GM18498 (cell line): ENCODE results near the gene POM121C.
"Not testable (repeated sequence)": the region's sequence is repeated elsewhere in the genome, so short reads cannot be mapped to it uniquely, and the experiment has no call there.

Source experiments
- ATAC-seq: cut with Tn5 transposase; IDR thresholded peaks from one replicate; pipeline ENCODE4 v1.9.1; 2021; ENCODE audit warnings: mild to moderate bottlenecking, moderate library complexity; ENCODE audit not compliant: unreplicated experiment

Gene POM121C

DNA sequence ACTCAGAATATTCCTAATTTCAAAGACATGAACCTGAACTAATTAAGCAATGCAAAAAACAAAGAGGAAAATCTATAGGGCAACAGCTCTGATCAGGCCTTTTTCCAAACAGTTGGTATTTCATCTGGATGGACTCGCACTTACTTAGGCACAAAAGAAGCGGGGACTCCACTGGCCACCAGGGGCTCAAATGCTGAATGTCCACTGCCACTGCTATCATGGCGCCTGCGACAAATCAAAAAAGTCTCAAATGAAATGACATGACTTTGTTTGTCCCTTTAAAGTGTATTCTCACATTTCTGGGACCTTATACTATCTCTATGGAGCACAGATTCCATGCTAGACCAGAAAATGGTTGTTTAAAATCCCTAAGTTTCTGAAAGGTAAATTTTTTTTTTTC lies 47.1 kb downstream of the POM121C start:
- ATAC-seq, result not testable (repeated sequence)

DNA sequence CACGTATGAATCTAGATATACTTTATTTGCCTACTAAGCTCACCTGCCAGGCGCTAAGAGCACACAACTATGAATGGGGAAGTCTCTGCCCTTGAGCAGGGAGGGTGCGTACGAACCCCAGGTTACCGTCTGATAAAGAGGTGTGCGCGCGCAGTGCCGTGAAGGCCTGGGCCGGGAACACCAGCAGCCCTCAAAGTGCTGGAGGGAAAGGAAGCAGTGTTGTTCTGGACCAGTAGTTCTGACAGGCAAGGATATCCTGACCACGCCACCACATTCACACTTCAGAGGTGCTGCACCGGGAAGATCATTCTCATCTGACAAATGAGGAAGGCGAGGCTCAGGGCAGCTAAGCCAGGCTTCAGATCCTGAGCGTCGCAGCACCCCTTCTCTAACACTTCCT lies 62.6 kb downstream of the POM121C start:
- not testable (repeated sequence) for ATAC-seq

DNA sequence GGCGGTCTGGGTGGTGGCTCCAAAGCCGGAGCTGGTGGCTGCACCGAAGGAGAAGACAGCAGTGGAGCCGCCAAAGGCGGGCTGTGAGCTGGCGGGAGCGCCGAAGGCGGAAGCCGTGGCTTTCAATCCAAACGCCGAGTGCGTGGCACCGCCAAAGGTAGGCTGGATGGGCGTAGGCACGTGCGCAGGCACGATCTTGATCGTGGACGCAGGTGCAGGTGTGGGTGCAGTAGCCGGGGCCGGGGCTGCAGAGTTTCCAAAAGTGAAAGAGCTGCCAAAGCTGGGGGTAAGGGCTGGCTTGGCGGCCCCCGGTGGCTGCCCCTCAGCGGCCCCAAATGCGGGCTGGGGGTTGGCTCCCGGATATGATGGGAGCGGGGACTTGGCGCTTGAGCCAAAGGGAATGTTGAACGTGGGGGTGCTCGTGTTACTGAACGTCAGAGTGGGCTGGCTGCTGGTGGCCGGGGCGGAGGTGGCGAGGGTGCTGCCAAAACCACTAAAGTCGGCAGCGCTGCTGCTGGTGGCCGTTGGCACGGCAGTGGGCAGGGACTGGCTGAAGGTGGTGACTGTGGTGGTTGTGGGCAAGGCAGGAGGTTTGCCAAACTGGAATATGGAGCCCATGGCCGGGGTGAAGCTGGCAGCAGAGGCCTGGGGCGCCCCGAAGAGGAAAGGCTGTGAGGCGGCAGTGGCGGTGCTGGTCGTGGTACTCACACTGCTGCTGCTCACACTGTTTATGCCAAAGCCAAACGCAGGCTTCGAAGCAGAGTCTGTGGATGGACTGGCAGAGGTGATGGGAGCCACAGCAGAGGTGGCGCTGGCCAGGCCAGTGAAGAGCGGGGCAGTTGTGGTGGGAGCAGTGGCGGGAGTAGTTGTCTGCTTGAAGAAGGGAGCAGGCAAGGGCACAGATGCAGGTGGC lies 64.0 kb downstream of the POM121C start:
- ATAC-seq, result not testable (repeated sequence)

DNA sequence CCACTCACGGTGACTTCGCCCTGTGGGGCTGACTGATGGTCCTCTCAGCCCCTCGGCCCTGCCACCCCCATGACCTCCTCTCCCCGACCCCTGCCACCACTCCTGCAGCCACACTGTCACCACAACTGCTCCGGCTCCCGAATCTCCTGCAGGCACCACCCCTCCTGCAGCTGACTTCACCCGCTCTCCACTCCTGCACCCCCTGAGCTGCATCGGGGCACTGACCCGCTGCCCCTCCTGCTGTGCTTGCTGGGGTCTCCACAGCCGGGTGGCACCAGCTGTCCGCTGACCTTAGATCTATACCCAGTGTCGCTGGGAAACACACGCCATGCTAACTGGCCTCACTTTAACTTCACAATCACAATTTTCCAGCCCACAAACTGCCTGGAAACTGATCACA lies 65.9 kb downstream of the POM121C start:
- ATAC-seq, result not testable (repeated sequence)

DNA sequence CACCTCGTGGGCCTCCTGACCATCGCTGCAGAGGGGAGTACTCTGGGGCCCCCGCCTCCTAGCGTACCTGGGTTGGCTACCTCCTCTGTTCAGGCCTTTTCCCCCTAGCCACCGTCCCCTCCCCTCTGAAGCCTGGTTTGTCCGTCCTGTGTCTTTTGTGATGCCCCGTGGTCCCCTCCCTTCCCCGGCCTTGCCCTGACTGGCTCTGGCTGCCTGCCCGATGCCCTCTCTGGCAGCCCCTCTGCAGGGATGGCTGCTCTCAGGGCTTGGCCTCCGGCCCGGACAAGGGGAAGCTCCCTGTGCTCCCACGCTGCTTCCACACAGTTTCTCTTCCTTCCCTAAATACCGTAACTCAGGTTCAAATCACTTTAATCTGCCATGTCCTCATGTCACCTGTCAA lies 66.4 kb downstream of the POM121C start:
- not testable (repeated sequence) for ATAC-seq

DNA sequence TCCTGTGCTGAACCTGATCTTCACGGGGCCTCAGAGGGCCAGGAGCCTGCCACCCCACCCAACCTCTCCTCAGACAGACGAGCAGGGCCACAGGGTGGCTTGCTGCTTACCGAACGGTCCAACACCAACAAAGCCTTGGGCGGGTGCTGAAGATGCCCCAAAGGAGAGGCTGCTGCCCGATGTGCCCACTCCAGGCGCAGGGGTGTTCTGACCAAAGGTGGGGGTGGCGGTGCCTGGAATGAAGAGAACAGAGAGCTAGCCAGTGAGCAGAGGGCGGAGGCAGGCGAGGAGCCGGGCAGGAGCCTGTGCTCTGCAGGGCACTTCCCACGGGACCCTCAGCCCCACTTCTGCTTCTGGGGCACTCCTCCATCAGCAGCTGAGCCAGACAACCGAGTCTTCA lies 66.9 kb downstream of the POM121C start:
- ATAC-seq, result not testable (repeated sequence)

DNA sequence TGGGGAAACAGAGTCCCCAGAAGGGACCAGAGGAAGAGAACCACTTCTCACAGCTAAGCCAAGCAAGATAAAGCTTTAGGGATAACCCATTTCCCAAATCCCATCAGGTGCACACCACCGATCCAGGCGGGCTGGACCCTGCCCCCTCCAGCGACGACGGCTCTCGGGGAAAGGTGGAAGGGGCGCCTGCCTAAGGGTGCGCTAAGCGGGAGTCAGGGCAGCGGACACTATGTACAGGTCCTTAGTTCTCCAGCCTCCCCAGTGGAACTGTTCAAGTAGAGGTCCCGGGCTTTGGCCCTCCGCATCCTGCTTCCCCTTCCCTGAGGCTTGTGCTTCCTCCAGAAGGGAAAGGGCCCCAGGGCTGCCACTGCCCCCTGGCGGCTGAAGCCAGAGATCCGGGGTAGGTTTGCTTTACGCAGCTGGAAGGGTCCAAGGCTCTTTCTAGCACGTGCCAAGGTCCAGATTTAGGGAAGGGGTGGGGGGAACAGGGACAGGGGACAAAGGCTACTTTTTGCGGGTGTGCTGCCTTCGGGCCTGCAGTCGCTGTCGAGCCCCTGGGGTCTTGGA lies 67.7 kb downstream of the POM121C start:
- not testable (repeated sequence) for ATAC-seq

DNA sequence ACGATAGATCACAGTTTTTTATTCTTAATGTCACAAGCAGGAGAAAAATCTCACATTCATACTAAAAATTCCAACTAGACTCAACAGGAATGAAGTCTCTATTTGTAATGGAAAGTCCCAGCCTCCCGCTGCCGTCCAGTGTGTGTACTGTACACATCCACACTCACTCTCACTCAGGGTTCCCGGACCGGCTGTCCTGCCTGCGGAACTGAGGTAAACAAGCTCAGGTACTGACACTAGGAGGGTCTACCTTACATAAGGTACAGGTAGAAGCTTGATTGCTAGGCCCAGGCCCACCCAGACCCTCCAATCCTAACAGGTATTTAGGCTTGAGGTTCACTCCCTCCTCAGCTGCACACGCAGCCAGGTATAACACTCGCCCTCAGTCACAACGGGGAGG lies 69.3 kb downstream of the POM121C start:
- ATAC-seq, result not testable (repeated sequence)

DNA sequence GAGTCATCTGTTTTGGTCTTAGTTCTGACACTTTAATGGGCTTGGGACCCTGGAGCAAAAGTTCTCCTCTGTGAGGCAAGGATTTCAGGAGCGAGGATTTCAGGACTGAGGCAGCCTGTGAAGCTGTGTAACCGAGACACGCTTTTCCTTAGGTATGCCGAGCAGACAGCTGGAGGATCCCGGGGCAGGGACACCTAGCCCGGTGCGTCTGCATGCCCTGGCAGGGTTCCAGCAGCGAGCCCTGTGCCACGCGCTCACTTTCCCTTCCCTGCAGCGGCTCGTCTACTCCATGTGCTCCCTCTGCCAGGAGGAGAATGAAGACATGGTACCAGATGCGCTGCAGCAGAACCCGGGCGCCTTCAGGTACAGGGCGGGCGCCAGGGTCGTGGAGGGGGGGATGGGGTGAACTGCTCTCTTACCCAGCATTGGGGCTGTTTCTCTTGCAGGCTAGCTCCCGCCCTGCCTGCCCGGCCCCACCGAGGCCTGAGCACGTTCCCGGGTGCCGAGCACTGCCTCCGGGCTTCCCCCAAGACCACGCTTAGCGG lies 70.2 kb downstream of the POM121C start:
- ATAC-seq, result not testable (repeated sequence)

DNA sequence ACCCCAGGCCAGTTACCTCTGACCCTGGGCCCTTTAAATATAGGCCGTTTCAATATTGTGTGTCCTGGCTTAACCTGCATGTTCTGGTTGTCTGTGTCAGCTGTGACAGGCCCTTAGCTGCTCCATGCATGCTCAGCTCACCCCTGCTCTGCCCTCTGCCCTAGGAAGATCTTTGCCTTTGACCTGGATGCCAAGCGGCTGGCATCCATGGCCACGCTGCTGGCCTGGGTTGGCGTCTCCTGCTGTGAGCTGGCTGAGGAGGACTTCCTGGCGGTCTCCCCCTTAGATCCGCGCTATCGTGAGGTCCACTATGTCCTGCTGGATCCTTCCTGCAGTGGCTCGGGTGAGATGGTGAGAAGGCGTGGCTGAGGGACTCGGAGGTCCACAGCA lies 70.7 kb downstream of the POM121C start:
- ATAC-seq, result not testable (repeated sequence)

DNA sequence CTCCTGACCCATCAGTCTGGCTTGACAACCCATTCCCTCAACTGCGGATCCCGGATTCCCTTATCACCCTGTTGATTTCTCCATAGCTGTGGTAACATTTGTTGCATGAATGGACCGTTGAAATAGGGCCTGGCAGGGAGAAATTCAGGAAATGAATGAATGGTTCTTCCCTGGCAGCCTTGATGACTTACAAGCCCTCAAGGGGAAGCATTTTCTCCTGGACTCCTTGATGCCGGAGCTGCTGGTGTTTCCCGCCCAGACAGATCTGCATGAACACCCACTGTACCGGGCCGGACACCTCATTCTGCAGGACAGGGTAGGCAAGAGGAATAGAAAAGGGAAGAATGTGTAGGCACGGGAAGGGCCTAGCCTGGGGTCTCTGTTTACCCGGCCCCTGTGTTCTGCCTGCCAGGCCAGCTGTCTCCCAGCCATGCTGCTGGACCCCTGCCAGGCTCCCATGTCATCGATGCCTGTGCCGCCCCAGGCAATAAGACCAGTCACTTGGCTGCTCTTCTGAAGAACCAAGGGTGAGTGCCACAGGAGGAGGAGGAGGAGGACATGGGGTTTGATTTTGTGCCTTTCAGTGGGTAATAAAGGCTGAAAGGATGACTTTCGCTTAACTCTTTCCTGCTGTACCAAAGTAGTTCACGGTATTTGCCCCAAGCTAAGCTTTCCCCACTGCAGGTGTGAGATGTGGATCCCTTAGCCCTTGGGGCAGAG lies 71.2 kb downstream of the POM121C start:
- ATAC-seq, result not testable (repeated sequence)

DNA sequence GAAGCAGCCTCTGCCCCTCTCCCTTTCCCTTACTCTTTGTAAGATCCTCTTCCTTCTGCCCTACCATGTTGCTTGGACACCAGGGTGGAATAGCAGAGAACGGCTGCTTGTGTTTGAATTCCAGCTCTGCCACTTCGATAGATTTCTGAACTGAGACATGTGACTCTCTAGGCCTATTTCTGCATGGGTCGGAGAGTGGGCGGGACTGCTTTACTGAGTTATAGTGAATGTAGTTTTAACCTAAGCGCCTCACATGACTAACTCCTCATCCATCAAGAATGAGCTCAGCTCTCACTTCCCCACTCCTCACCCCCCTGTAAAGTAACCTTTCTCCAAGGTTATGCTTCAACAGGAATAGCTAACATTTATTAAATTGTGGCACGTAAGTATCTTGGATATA lies 71.9 kb downstream of the POM121C start:
- not testable (repeated sequence) for ATAC-seq

DNA sequence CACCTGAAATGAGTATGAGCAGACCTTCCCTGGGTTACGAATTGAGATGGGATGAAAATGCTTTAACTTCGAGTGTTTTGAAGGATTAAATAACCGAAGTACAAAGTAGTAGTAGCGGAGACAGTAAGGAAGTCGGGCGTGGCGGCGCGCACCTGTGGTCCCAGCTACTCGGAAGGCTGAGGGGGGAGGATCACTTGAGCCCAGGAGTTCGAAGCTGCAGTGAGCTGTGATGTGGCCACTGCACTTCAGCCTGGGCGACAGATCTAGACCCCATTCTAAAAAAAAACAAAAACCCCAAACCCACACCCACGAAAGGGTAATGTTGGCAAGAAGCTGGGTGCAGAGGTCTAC lies 75.3 kb downstream of the POM121C start:
- not testable (repeated sequence) for ATAC-seq

DNA sequence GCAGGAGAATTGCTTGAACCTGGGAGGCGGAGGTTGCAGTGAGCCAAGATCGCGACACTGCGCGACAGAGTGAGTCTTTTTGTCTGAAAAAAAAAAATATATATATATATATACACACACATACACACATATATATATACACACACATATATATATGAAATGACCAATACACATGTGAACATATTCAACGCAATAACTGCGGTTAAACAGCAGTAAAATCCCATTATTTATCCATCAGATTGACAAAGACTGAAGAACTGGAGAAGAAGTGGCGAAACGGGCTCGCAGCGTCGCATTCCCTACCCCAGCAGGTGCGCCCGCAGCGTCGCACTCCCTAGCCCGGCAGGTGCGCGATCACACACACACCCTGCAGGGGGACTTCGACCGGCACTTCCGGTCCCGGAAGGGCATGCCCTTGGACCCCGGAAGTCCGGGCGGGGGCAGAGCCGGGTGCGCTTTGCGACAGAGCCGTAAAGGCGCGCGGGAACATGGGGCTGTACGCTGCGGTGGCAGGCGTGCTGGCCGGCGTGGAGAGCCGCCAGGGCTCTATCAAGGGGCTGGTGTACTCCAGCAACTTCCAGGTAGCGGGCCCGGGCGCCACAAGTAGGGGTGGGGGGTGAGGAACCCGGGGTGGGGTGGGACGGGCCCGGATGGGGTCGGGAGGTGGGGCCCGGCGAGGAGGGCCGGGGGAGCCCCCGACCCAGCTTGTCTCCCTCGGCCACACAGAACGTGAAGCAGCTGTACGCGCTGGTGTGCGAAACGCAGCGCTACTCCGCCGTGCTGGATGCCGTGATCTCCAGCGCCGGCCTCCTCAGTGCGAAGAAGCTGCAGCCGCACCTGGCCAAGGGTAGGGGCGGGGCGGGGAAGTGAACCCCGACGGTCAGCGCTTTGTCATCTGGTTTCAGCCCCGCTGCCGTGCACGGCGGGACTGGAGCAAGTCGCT lies 75.9 kb downstream of the POM121C start:
- peak; percentile 90 for ATAC-seq

DNA sequence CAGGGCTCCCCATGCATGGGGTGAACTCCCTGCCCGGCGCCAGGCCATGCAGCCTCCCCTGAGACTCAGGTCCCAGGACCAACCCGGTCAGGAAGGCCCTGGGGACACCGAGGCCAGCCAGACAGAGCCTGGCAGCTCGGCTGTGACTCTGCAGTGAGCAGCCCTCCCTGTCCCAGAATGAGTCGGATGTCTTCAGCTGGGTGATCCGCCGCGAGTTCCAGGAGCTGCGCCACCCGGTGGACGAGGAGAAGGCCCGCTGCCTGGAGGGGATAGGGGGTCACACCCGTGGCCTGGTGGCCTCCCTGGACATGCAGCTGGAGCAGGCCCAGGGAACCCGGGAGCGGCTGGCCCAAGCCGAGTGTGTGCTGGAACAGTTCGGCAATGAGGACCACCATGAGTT lies 81.4 kb downstream of the POM121C start:
- ATAC-seq, result not testable (repeated sequence)

DNA sequence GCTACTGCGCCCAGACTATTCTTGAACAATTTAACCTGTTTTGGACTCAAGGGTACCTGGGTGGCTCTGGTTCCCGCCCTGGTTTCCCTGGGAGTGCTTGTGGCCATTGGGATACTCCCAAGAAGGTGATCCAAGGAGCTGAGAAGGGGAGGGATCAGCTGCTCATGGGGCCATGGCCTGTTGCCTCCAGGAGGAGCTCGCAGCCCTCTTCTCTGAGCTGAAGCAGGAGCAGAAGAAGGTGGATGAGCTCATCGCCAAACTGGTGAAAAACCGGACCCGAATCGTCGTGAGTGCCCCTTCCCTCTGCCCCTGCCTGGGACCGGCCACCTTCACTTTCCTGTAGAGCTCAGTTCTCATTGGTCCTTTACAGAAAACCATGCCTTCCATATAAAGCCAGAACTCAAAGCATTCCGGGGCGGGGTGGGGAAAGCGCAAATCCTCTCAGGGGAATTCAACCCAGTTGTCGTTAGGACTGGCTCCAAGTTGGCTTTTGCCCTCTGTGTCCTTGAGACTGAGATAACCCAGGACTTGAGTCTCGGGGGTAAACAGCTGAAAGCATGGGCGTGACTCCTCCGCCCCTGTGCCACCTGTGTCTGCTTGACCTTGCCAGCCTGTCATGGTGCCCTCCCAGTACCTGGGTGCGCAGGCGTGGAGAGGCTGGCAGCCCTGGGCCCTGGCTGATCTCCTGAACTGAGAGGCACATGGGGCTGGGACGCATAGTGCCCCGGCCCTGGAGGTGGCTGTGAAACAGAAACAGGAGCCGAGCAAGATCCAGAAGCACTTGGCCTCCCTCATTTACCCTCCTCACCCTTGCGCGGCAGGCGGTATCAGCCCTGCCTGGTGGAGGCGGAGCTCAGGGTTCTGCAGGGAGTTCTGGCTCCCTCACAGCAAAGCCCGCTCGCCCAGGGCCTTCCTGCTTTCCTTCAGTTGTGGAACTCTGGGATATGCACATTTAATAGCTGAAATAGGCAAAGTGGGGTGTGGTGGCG lies 82.3 kb downstream of the POM121C start:
- ATAC-seq, result not testable (repeated sequence)

DNA sequence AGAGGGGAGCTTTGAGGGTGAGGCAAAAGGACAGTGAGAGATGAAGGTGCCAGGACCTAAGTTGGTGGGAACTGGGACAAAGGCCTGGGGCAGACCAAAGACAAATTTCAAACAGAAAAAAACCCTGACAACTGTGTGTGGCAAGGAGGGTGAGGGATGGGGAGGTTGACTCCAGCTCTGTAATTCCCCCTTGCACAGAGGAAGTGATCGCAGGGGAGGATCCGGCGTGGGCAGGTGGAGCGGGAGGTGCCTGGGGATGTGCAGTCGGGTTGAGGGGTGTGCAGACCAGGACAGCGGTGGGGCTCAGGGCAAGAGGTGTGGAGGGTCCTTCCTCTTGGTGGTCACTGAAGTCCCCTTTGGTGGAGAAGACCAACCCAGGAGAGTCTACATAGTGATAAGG lies 85.5 kb downstream of the POM121C start:
- not testable (repeated sequence) for ATAC-seq

DNA sequence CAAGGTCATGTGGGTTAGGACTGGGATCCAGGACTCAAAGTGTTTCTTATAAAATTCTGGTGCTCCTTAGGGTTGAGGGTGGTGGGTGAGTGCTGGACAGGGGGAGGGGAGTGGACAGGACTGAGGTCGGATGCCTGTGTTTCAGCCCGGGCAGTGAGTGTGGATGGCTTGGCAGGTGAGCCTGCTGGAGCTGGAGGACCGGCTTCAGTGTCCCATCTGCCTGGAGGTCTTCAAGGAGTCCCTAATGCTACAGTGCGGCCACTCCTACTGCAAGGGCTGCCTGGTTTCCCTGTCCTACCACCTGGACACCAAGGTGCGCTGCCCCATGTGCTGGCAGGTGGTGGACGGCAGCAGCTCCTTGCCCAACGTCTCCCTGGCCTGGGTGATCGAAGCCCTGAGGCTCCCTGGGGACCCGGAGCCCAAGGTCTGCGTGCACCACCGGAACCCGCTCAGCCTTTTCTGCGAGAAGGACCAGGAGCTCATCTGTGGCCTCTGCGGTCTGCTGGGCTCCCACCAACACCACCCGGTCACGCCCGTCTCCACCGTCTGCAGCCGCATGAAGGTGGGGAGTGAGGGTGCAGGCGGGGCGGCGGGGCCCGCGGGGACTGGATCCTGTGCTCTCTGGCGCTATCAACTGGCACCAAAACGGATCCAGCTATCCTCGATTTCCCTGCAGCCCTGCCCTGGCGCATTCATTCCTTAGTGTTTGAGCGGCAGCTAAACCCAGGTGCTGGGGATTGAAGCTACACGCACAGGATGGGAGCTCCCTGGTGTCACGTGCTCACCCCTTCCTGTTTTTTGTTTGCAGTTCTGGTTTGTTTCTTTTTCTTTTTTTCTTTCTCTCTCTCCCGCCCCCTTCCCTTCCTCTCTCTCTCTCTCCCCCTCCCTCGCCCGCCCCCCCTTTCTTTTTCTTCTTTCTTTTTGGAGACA lies 87.1 kb downstream of the POM121C start:
- ATAC-seq, result not testable (repeated sequence)
